ENCODE data around the gene UCHL5. TPM values are rescaled to one million over a fixed set of nuclear protein-coding genes. Genes with fewer than 3 reads are reported as not detected.

UCHL5 gene
- total and polyA plus RNA-seq, 2 of the 13 experiments (the other 11 are each of a cell fraction or from before 2014, with no cell fraction given), result 18.2 to 44.1 TPM

GRCh38 chr1:193058529-193059281, 455 bp downstream of the UCHL5 start (continued):
- TF ChIP-seq NR2F2 (IDR thresholded peaks at IDR 0.05; ENCODE audit: borderline replicate concordance, low read depth), result no peak
- TF ChIP-seq ZNF549 (CRISPR knock-in tag; IDR thresholded peaks at IDR 0.05), result no peak
- TF ChIP-seq ZNF775 (CRISPR knock-in tag; IDR thresholded peaks at IDR 0.05; ENCODE audit: borderline replicate concordance), result no peak; the same call in 1 of the 2 replicates
- TF ChIP-seq GABPA (IDR thresholded peaks at IDR 0.05; ENCODE audit: low read depth, low read length), result no peak
- TF ChIP-seq GABPA (CRISPR knock-in tag; IDR thresholded peaks at IDR 0.05; ENCODE audit: low read depth), result peak; percentile 77
- TF ChIP-seq ATF6 (CRISPR knock-in tag; conservative IDR thresholded peaks at IDR 0.05), result no peak
- no peak for TF ChIP-seq MBD4 (IDR thresholded peaks at IDR 0.05; ENCODE audit: borderline replicate concordance, low read length)
- no peak for TF ChIP-seq ZNF780A (CRISPR knock-in tag; IDR thresholded peaks at IDR 0.05)
- no peak for TF ChIP-seq PRPF4 (IDR thresholded peaks at IDR 0.05; ENCODE audit: low read depth, low read length, poor library complexity, severe bottlenecking)
- no peak; the same call in 1 of the 2 replicates for TF ChIP-seq RARA (CRISPR knock-in tag; IDR thresholded peaks at IDR 0.05)
- TF ChIP-seq ZIK1 (CRISPR knock-in tag; IDR thresholded peaks at IDR 0.05; ENCODE audit: borderline replicate concordance, low read depth), result no peak; the same call in 1 of the 2 replicates
- no peak for TF ChIP-seq ZMAT5 (CRISPR knock-in tag; IDR thresholded peaks at IDR 0.05; ENCODE audit: borderline replicate concordance, low read depth)
- 0 out of 2 replicates have a peak, but pooled peaks have one; percentile 56 for TF ChIP-seq ZNF878 (CRISPR knock-in tag; IDR thresholded peaks at IDR 0.05)
- TF ChIP-seq ELF3 (CRISPR knock-in tag; IDR thresholded peaks at IDR 0.05), result 0 out of 2 replicates have a peak, but pooled peaks have one; percentile 8
- no peak; the same call in 1 of the 2 replicates for TF ChIP-seq HNF4A (CRISPR knock-in tag; IDR thresholded peaks at IDR 0.05)
- TF ChIP-seq ZNF788 (CRISPR knock-in tag; IDR thresholded peaks at IDR 0.05; ENCODE audit: borderline replicate concordance), result peak; percentile 0; the same call in 1 of the 2 replicates
- 0 out of 2 replicates have a peak, but pooled peaks have one; percentile 70 for TF ChIP-seq HES4 (CRISPR knock-in tag; IDR thresholded peaks at IDR 0.05; ENCODE audit: borderline replicate concordance)
- no peak for TF ChIP-seq ZNF12 (CRISPR knock-in tag; IDR thresholded peaks at IDR 0.05)
- no peak for TF ChIP-seq ZNF557 (CRISPR knock-in tag; IDR thresholded peaks at IDR 0.05)
- no peak for TF ChIP-seq MIER3 (CRISPR knock-in tag; IDR thresholded peaks at IDR 0.05; ENCODE audit: borderline replicate concordance)
- TF ChIP-seq U2AF2 (IDR thresholded peaks at IDR 0.05; ENCODE audit: low read depth, low read length), result no peak
- TF ChIP-seq SP5 (CRISPR knock-in tag; IDR thresholded peaks at IDR 0.05; ENCODE audit: borderline replicate concordance, low read depth), result no peak
- TF ChIP-seq ZNF503 (CRISPR knock-in tag; IDR thresholded peaks at IDR 0.05), result no peak
- no peak for TF ChIP-seq CC2D1A (CRISPR knock-in tag; IDR thresholded peaks at IDR 0.05)
- no peak for TF ChIP-seq NFYB (CRISPR knock-in tag; IDR thresholded peaks at IDR 0.05)
- TF ChIP-seq ZNF563 (CRISPR knock-in tag; IDR thresholded peaks at IDR 0.05), result peak; percentile 71
- no peak for TF ChIP-seq HOXA3 (CRISPR knock-in tag; IDR thresholded peaks at IDR 0.05)
- no peak for TF ChIP-seq ZNF552 (CRISPR knock-in tag; IDR thresholded peaks at IDR 0.05; ENCODE audit: borderline replicate concordance)
- no peak for TF ChIP-seq HHEX (CRISPR knock-in tag; IDR thresholded peaks at IDR 0.05)

Measured in HepG2 (cell line).